HepG2 (cell line): ENCODE results near the gene BCL2L11.

ENCODE experiments used
- CBX2 ChIP-seq, 2 experiments: fragments of 200-600 bp in 1 of 2; sonication (generic); formaldehyde crosslinking in 1 of 2; IDR thresholded peaks; 2 replicates each; pipeline versions ENCODE4 v1.7.0 to v1.8.1; 2018 to 2022; ENCODE audit warnings: low read depth in 2 of 2, low read length in 1 of 2, mild to moderate bottlenecking in 1 of 2, missing genetic modification reagents in 1 of 2
- FOXM1 ChIP-seq: sonication (generic); formaldehyde crosslinking; IDR thresholded peaks from 2 replicates; pipeline ENCODE4 v1.5.0; 2020; ENCODE audit warnings: missing genetic modification reagents
- HDAC6 ChIP-seq: fragments of 200-600 bp; sonication (generic); IDR thresholded peaks from 2 replicates; pipeline ENCODE4 v1.7.0; 2017; ENCODE audit warnings: mild to moderate bottlenecking, antibody characterized with exemption, low read length, low read depth
- HNRNPK ChIP-seq: fragments of 200-400 bp; formaldehyde crosslinking; IDR thresholded peaks from 2 replicates; pipeline ENCODE4 v1.6.1; 2018; ENCODE audit warnings: low read length, low read depth, moderate library complexity, mild to moderate bottlenecking; ENCODE audit not compliant: poor library complexity, severe bottlenecking
- KDM6A ChIP-seq: IDR thresholded peaks from 2 replicates; pipeline ENCODE4 v1.6.1; 2016; ENCODE audit warnings: low read depth
- RAD21 ChIP-seq: fragments of 450-650 bp; formaldehyde crosslinking; IDR thresholded peaks from 2 replicates; pipeline ENCODE4 v1.5.0; 2020; ENCODE audit warnings: mild to moderate bottlenecking
- TAF1 ChIP-seq: sonication (generic); formaldehyde crosslinking; IDR thresholded peaks from 2 replicates; pipeline ENCODE4 v1.4.0; 2020; ENCODE audit warnings: missing genetic modification reagents
- TF ChIP-seq, protein P1 (sequence below): sonication (generic); formaldehyde crosslinking; IDR thresholded peaks from 2 replicates; pipeline ENCODE4 v1.9.0; 2022; ENCODE audit warnings: low read depth, missing genetic modification reagents

DNA sequence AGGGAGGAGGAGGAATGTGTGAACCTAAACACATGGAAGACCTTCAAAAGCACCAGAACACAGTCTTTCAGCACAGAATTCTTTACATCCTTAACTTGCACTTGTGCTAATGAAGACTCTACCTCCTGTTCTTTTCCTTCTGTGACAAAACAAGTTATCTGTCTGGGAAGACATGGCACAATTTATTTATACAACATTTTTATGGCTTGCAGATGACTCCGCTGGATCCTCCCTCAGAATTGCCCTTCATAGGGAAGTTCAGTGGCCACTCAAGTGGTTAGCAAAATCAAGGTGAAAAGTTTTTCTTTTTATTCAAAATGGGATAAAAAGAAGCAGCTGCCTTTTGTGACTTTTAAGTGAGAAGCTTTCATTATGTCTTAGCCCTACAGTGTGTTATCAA is 21.4 kb downstream of the BCL2L11 start:
- TF ChIP-seq RAD21 (CRISPR knock-in tag), result no peak
- no peak for TF ChIP-seq HNRNPK
- TF ChIP-seq HDAC6, result no peak
- TF ChIP-seq, protein P1, sequence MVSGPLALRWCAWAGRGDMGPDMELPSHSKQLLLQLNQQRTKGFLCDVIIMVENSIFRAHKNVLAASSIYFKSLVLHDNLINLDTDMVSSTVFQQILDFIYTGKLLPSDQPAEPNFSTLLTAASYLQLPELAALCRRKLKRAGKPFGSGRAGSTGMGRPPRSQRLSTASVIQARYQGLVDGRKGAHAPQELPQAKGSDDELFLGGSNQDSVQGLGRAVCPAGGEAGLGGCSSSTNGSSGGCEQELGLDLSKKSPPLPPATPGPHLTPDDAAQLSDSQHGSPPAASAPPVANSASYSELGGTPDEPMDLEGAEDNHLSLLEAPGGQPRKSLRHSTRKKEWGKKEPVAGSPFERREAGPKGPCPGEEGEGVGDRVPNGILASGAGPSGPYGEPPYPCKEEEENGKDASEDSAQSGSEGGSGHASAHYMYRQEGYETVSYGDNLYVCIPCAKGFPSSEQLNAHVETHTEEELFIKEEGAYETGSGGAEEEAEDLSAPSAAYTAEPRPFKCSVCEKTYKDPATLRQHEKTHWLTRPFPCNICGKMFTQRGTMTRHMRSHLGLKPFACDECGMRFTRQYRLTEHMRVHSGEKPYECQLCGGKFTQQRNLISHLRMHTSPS (CRISPR knock-in tag), result no peak
- no peak for TF ChIP-seq CBX2 (IDR thresholded peaks at IDR 0.05; ENCODE audit: low read depth, low read length)
- TF ChIP-seq CBX2 (CRISPR knock-in tag; IDR thresholded peaks at IDR 0.05; ENCODE audit: low read depth), result no peak
- TF ChIP-seq KDM6A (CRISPR knock-in tag), result no peak
- no peak for TF ChIP-seq FOXM1 (CRISPR knock-in tag)
- TF ChIP-seq TAF1, result no peak
